GM12891 (cell line): ENCODE results near the gene BCAS2.

ENCODE experiments used
- POLR2A ChIP-seq: IDR thresholded peaks from 2 replicates; pipeline ENCODE4 v1.6.1; 2011; ENCODE audit warnings: low read depth, low read length, control low read depth
- POLR2AphosphoS5 ChIP-seq: IDR thresholded peaks from 2 replicates; pipeline ENCODE4 v1.6.1; 2011; ENCODE audit warnings: low read depth, low read length, control low read depth
- SPI1 ChIP-seq: IDR thresholded peaks from 2 replicates; pipeline ENCODE4 v1.6.1; 2011; ENCODE audit warnings: low read depth, low read length, control low read depth
- TAF1 ChIP-seq: IDR thresholded peaks from 2 replicates; pipeline ENCODE4 v1.6.1; 2011; ENCODE audit warnings: low read depth, low read length, control low read depth

- TF ChIP-seq POLR2A, result no peak
- TF ChIP-seq POLR2AphosphoS5, result no peak
- TF ChIP-seq SPI1, result no peak
- TF ChIP-seq TAF1, result no peak
These were observed 56.5 kb downstream of the BCAS2 start for GRCh38 chr1:114524944-114525343.
